Central memory CD8-positive, alpha-beta T cell (primary cell): ENCODE results near the gene MYO18A.
A peak's percentile ranks its signal among the peaks of the same experiment; 100 is the strongest.
"Not testable (repeated sequence)": the region's sequence is repeated elsewhere in the genome, so short reads cannot be mapped to it uniquely, and the experiment has no call there.

Source experiments
- ATAC-seq: fragments of 150-1000 bp; cut with Tn5 transposase; replicated peaks from 2 replicates; pipeline ENCODE4 v1.10.0; 2022; ENCODE audit warnings: mild to moderate bottlenecking, moderate FRiP score, moderate number of reproducible peaks; ENCODE audit not compliant: poor library complexity, severe bottlenecking; ENCODE audit errors: extremely low read depth
- DNase-seq, 2 donors: peaks; one replicate each; pipeline ENCODE4 v3.0.0; 2021; ENCODE audit warnings: low spot score in 2 of 2
- H3K27ac Mint-ChIP-seq: one replicate; pipeline ENCODE4 v1.8.0; 2022; ENCODE audit warnings: low read depth, mild to moderate bottlenecking, moderate library complexity, mixed read lengths
- H3K27me3 Mint-ChIP-seq: one replicate; pipeline ENCODE4 v1.8.0; 2022; ENCODE audit warnings: mixed read lengths
- H3K36me3 Mint-ChIP-seq: one replicate; pipeline ENCODE4 v1.8.0; 2022; ENCODE audit warnings: mild to moderate bottlenecking, moderate library complexity, mixed read lengths; ENCODE audit not compliant: insufficient read depth
- H3K4me1 Mint-ChIP-seq: one replicate; pipeline ENCODE4 v1.8.0; 2022; ENCODE audit warnings: mixed read lengths
- H3K4me3 Mint-ChIP-seq: one replicate; pipeline ENCODE4 v1.8.0; 2022; ENCODE audit warnings: mild to moderate bottlenecking, moderate library complexity, mixed read lengths
- H3K9me3 Mint-ChIP-seq: one replicate; pipeline ENCODE4 v1.8.0; 2022; ENCODE audit warnings: mixed read lengths

MYO18A gene

DNA sequence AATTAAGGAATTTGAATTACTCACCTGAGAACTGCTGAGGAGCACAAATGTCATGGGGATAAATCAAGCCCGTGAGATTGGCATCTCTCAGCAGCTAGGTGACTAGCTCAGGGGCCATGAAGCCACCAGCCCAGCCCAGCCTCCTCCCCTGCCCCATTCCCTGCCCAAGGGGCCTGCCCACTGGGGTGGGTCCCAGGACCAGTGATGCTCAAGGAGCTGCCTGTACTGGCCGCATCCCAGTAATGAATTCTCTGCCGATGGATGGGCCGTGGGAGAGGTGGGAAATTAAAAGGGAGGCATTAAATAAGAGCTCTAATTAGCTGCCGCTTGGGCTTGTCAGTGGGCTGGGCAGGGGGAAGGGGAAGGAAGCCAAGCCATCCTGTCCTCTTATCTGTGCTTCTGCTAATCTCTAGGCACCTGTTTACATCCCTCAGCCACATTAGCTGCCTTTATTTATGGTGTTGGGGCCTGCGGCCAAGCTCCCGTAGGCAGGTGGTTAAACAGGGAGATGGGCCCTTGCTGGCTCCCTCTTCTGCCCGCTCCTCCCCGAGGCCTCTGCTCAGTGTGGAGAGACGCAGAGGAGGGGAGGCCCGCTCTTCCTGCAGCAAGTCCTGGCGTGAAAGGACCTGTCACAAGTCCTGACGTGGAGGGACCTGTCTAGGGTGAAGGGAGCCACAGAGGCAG lies 88.5 kb downstream of the MYO18A start:
- H3K36me3 Mint-ChIP-seq: peaks cover 43% of the 10 kb centered on the region
- ATAC-seq (no peak), DNase-seq (no peak)
- H3K4me3 Mint-ChIP-seq: no peak overlapping the region
- no peaks in the 10 kb centered on the region for H3K27me3 Mint-ChIP-seq
- H3K9me3 Mint-ChIP-seq: no peaks in the 10 kb centered on the region
- H3K4me1 Mint-ChIP-seq: no peaks in the 10 kb centered on the region
- H3K27ac Mint-ChIP-seq: peak overlapping the region; percentile 51

DNA sequence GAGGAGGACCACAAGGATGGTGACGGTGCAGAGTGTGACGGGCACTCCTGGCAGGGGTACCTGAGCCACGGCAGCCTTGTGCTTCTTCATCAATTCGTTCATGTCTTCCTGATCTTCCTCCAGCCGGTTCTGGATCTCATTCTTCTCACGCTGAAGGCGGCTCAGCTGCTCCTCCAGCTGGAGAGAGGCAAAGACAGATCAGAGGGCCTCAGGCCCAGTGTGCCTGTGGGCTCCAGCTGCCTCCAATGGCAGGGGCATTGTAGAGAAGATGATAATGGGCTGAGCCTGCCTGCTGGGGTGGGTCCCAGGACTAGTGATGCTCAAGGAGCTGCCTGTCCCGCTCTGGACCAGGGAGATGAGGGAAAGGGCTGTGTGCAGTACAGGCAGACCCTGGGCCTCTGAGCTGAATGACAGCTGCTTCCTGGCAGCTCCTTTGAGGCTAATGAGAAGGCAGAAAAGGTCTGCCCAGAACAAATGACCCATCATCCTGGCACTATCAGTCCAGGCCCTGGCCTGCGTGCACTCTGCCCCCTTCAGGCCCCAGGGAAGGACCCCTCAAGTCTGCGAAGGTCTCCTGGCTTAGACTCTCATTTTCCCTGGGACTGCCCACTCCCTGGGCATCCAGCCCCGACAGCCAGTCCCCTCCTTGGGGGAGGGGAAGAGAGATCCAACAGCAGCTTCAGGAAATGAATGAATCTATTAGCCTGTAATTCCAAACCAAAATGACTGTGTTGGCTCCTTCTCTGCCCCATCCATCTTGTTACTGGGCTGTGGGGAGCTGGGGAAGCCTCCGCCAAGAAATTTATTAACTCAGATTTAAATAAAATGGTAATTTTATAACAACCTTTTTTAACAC lies 89.2 kb downstream of the MYO18A start:
- ATAC-seq (no peak), DNase-seq (no peak)
- Mint-ChIP-seq H3K27me3 (no peaks in the 10 kb centered on the region), H3K36me3 (peaks cover 47% of the 10 kb centered on the region), H3K4me1 (no peaks in the 10 kb centered on the region), H3K27ac (no peak overlapping the region), H3K9me3 (no peaks in the 10 kb centered on the region), H3K4me3 (no peak overlapping the region)

DNA sequence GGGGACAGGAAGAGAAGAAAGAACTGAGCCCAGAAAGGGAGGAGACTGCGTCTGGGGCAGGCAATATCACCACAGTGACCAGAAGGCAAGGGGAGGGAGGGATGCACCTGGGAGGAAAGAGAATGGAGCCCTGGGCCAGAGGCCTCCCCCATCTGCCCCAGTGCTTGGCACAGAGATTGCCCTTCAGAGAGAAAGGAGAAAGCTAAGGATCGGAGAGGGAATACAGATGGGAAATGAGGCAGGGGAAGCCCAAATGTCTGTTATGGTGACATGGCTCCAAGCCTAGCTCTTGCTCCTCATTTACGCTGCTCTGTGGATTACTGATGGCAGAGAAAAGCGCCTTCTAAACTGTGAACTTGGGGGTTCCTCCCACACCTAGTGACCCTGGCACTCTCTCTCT lies 90.1 kb downstream of the MYO18A start:
- Mint-ChIP-seq H3K27ac (no peak overlapping the region), H3K4me3 (no peak overlapping the region), H3K36me3 (peaks cover 49% of the 10 kb centered on the region), H3K27me3 (no peaks in the 10 kb centered on the region), H3K4me1 (no peaks in the 10 kb centered on the region), H3K9me3 (no peaks in the 10 kb centered on the region)
- ATAC-seq (no peak), DNase-seq (no peak)

DNA sequence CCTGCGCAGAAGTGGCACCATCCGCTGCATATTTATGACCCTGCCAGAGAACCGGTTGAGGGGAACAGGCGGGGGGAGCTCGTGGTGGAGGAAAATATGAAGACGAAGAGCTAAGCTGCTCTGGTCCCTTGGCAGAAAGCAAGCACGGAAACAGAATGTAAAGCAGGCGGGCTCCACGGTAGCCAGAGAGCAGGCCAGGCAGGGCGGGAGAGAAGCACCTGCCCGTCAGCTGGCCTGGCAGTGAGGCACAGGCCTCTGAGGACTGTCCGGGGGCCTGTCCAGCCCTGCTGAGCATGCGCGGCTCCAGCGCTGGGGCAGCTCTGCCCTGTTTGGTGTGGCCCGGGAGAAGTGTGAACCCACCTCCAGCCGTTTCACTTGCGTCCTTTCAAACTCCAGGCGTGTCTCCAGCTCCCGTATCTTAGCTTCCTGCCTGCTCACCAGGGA lies 90.6 kb downstream of the MYO18A start:
- H3K9me3 Mint-ChIP-seq: no peaks in the 10 kb centered on the region
- no peaks in the 10 kb centered on the region for H3K27me3 Mint-ChIP-seq
- H3K27ac Mint-ChIP-seq: no peak overlapping the region
- no peak for ATAC-seq
- H3K4me1 Mint-ChIP-seq: no peaks in the 10 kb centered on the region
- H3K36me3 Mint-ChIP-seq: peaks cover 47% of the 10 kb centered on the region
- DNase-seq: no peak
- no peak overlapping the region for H3K4me3 Mint-ChIP-seq

DNA sequence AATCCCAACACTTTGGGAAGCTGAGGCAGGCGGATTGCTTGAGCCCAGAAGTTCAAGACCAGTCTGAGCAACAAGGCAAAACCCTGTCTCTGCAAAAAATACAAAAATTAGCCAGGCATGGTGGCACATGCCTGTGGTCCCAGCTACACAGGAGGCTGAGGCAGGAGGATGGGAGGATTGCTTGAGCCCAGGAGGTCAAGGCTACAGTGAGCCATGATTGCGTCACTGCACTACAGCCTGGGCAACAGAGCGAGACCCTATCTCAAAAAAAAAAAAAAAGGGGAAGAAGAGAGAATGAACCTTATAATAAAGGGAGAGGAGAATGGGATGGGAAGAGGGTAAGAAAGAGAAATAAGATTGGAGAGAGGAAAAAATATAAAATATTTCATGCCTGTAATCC lies 91.4 kb downstream of the MYO18A start:
- H3K4me3 Mint-ChIP-seq, H3K27me3 Mint-ChIP-seq, DNase-seq, ATAC-seq, H3K27ac Mint-ChIP-seq, H3K4me1 Mint-ChIP-seq, H3K9me3 Mint-ChIP-seq: not testable (repeated sequence)
- H3K36me3 Mint-ChIP-seq: peaks cover 48% of the 10 kb centered on the region

DNA sequence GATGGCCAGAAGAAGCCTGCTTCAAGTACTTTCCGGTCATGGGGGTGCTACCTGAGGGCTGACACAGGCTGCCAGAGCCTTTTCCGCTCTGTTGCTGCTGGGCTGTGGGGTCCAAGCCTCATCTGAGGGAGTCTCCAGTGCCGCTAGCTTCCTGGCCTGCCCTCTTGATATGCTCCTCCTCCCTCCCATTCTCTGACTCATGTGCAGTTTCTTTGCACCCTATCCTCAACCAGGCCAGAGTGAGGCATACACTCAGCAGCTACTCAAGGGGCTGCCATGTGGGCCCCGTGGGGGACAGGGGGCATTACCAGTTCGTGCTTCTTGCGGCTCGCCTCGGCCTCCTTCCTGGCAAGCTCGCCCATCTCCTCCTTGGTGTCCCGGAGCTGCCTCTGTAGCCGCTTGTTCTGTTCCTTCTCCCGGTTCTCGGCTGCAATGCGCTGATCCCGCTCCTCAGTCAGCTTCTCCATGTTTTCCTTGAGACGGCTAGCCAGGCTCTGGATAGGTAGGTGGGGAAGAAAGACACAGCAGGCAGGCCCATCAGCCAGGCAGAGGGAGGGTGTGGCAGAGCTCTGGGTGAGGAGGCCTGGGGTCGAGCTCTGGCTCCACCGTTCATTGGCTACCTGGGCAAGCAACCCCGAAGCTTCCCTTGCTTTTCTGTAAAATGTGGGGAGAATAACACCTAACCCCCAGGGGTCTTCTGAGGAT lies 93.4 kb downstream of the MYO18A start:
- H3K36me3 Mint-ChIP-seq: peaks cover 47% of the 10 kb centered on the region
- no peaks in the 10 kb centered on the region for H3K27me3 Mint-ChIP-seq
- ATAC-seq (no peak), DNase-seq (no peak)
- H3K4me1 Mint-ChIP-seq: no peaks in the 10 kb centered on the region
- H3K9me3 Mint-ChIP-seq: no peaks in the 10 kb centered on the region
- H3K4me3 Mint-ChIP-seq: no peak overlapping the region
- no peak overlapping the region for H3K27ac Mint-ChIP-seq

DNA sequence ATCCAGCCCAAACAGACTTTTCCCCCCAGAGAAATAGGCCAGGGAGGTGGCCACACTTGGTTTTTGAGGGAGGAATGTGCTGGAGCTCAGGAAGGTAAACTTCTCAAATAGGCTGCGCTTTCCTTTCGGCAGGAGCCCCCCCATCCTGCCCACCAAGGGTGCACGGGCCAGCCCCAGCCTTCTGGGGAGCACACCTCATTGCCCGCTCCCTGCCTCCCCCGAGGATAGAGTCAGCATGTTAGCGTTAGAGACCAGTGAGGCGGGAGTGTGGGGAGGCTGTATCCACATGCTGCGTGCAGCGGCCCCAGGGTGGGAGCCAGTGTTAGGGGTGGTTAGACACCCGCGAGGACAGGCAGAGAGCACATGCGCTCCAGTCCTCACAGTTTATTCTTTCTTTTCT lies 95.0 kb downstream of the MYO18A start:
- H3K27me3 Mint-ChIP-seq: no peaks in the 10 kb centered on the region
- H3K4me3 Mint-ChIP-seq: no peak overlapping the region
- no peaks in the 10 kb centered on the region for H3K9me3 Mint-ChIP-seq
- ATAC-seq (no peak), DNase-seq (no peak)
- no peaks in the 10 kb centered on the region for H3K4me1 Mint-ChIP-seq
- H3K36me3 Mint-ChIP-seq: peaks cover 50% of the 10 kb centered on the region
- peak overlapping the region; percentile 41 for H3K27ac Mint-ChIP-seq

DNA sequence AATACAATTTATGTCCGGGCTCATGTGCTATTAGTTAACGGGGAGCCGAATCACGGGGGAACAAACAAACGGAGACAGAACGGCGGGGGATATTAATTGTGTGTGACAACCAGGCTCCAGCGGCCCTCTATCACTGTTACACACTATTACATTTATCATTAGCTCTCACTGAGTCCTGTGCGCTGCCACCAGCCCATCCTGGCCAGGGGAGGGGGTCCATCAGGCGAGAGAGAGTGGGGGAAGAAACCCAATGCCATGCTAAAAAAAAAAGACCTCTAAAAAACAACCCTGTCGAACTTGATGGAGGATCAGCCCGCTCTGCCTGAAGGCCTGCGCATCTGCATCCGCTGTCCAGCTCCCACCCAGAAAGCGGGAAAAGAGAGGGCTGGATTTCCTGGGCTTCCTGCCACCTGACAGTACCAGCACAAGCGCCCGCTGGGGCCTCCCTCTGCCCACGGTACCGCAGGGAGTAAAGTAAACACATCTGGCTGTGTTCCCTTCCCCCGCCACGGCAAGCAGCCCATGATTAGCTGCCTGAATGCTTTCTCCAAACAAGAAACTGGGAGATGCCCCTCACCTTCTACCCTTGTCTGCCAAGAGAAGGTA lies 95.6 kb downstream of the MYO18A start:
- Mint-ChIP-seq H3K36me3 (peaks cover 50% of the 10 kb centered on the region), H3K27ac (peak overlapping the region; percentile 41), H3K4me3 (no peak overlapping the region), H3K9me3 (no peaks in the 10 kb centered on the region), H3K27me3 (no peaks in the 10 kb centered on the region), H3K4me1 (no peaks in the 10 kb centered on the region)
- no peak for ATAC-seq
- DNase-seq: no peak

DNA sequence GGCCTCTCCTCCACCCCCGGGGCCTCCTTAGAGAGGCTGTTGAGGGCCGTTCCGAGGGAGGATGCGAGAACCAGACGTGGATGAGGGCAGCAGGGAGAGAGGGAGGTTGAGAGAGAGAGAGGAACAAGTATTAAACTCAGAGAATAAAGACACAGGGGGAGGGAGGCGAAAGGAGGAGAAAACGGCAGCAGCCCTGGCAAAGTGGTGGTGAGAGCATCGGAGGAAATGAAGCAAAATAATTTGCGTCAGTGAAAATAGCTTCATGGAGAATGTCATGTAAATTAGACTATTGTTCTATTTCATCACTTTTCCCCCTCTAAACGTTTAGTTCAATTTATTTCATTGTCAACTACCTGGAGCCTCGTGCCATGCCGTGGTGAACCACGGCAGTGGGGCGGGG lies 99.2 kb downstream of the MYO18A start:
- H3K36me3 Mint-ChIP-seq: peaks cover 26% of the 10 kb centered on the region
- no peak overlapping the region for H3K27ac Mint-ChIP-seq
- ATAC-seq: no peak
- no peaks in the 10 kb centered on the region for H3K9me3 Mint-ChIP-seq
- DNase-seq: no peak
- no peaks in the 10 kb centered on the region for H3K27me3 Mint-ChIP-seq
- no peaks in the 10 kb centered on the region for H3K4me1 Mint-ChIP-seq
- no peak overlapping the region for H3K4me3 Mint-ChIP-seq

DNA sequence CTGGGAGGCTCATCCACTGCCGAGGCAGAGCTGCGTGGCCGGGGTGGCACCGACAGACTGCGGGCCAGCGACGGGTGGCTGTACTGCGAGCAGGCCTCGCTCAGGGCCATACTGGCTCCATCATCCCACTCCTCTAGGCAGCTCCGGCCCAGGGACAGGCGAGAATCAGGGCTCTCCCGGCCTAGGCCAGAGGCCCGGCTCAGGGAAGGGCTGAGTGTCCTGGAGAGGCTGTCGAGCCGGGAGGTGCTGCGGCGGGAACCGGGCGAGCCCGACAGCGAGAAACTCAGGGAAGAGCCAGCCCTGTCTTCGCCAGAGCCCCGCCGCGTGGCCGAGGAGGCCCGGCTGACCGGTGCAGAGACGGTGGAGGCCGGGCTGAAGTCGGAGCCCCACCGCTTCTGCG lies 99.9 kb downstream of the MYO18A start:
- Mint-ChIP-seq H3K27ac (no peak overlapping the region), H3K4me3 (no peak overlapping the region), H3K27me3 (no peaks in the 10 kb centered on the region), H3K9me3 (no peaks in the 10 kb centered on the region), H3K36me3 (peaks cover 23% of the 10 kb centered on the region), H3K4me1 (peaks cover 5% of the 10 kb centered on the region)
- no peak for DNase-seq
- ATAC-seq: no peak

DNA sequence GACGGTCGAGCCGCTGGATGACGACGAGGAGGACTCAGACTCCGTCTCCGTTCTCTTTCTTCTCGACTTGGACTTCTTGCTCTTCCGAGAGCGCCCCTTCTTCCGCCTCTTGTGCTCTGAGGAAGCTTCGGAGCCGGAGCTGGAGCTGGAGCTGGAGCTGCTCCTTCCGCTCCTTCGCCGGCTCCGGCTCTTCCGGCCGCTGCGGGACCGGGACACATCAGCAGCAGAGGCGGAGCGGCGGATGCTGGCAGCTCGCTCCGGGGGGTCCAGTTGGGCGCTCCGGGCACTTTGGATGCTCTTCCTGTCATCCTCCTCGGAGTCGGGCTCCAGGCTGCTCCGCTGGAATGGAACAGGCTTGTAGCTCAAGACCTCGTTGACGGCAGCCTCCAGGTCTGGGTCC lies 100.3 kb downstream of the MYO18A start:
- Mint-ChIP-seq H3K4me3 (no peak overlapping the region), H3K9me3 (no peaks in the 10 kb centered on the region), H3K4me1 (peaks cover 5% of the 10 kb centered on the region), H3K27me3 (no peaks in the 10 kb centered on the region), H3K27ac (no peak overlapping the region), H3K36me3 (peaks cover 23% of the 10 kb centered on the region)
- DNase-seq (no peak), ATAC-seq (no peak)

DNA sequence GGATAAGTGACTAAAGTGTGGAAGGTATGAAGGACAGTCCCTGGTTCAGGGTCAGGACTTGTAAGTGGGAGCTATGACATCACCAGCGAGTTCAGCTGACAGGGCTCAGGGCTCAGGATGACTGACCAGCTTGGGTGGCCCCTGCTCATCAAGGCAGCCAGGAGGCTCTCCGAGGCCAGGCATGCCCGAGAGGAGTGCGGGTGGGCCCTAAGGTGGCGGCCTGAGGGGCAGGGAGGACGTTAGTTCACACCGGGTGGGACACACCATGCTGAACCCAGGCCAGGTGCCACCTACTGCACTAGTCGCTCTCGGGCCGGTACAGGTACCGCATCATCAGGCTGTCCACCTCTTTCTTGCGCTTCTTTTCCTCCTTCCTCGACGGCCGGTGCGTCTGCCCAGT lies 100.8 kb downstream of the MYO18A start:
- peaks cover 9% of the 10 kb centered on the region for H3K4me1 Mint-ChIP-seq
- H3K27ac Mint-ChIP-seq: no peak overlapping the region
- H3K9me3 Mint-ChIP-seq: no peaks in the 10 kb centered on the region
- ATAC-seq: no peak
- H3K4me3 Mint-ChIP-seq: no peak overlapping the region
- H3K27me3 Mint-ChIP-seq: no peaks in the 10 kb centered on the region
- peaks cover 22% of the 10 kb centered on the region for H3K36me3 Mint-ChIP-seq
- no peak for DNase-seq
